H1 (cell line): ENCODE results near the gene HIPK2.

Experiments used
- ATF3 ChIP-seq: IDR thresholded peaks from 2 replicates; pipeline ENCODE4 v1.6.1; 2011; ENCODE audit warnings: low read depth, mild to moderate bottlenecking, low read length; ENCODE audit not compliant: insufficient read depth
- CTCF ChIP-seq, 3 experiments: IDR thresholded peaks; 1 replicate in 2 of 3; 2 replicates in 1 of 3; pipeline versions ENCODE4 v1.5.1 to v1.6.1; 2011; ENCODE audit warnings: low read length in 3 of 3, mild to moderate bottlenecking in 3 of 3, inconsistent platforms in 2 of 3, low read depth in 1 of 3, moderate library complexity in 1 of 3; ENCODE audit not compliant: insufficient read depth in 1 of 3; ENCODE audit errors: control extremely low read depth in 1 of 3
- POLR2A ChIP-seq, 2 experiments: IDR thresholded peaks; 1 replicate in 1 of 2; 2 replicates in 1 of 2; pipeline ENCODE4 v1.6.1; 2011; ENCODE audit warnings: low read depth in 2 of 2, low read length in 2 of 2, mild to moderate bottlenecking in 2 of 2; ENCODE audit errors: control extremely low read depth in 1 of 2

- TF ChIP-seq CTCF (IDR thresholded peaks at IDR 0.05; ENCODE audit: control extremely low read depth in 1 of 3, insufficient read depth in 1 of 3, low read depth in 1 of 3, low read length in 3 of 3) (no peak), ATF3 (no peak), POLR2A (IDR thresholded peaks at IDR 0.05; ENCODE audit: control extremely low read depth in 1 of 2, low read depth in 2 of 2, low read length in 2 of 2) (no peak)
Observed at GRCh38 chr7:139536152-139536551, 241.6 kb downstream of the HIPK2 start.
